Myometrial cell (primary cell): ENCODE results near the gene CDC42BPB. TPM values are rescaled to one million over a fixed set of nuclear protein-coding genes. Genes with fewer than 3 reads are reported as not detected.

Source experiments
- total RNA-seq: library from RNA; depleted of rRNA; stranded (reverse); fragments of >200 nt; gene quantifications from 2 replicates; pipeline ENCODE4 v1.2.3, GENCODE V29; 2015

Gene CDC42BPB
- 86.2 and 93.2 TPM in 2 replicates for total RNA-seq

GRCh38 chr14:103057372-103058163 lies at the start of gene CDC42BPB:
CDC42BPB (minus strand) TSS chr14:103057549; CDS start chr14:103057173, 376 bp downstream.

GRCh38 chr14:103094406-103095209 lies 37.3 kb upstream of the CDC42BPB start, which contains the start of gene EXOC3L4:
EXOC3L4 (plus strand) TSS chr14:103094725; CDS start chr14:103100220, 5,495 bp downstream.

GRCh38 chr14:103084021-103084919 lies 26.9 kb upstream of the CDC42BPB start, which contains the start of gene LBHD2:
LBHD2 (plus strand) TSS chr14:103084210; CDS start chr14:103086013, 1,803 bp downstream.

GRCh38 chr14:102922490-102923200 lies 134.7 kb downstream of the CDC42BPB start, which contains the start of gene AMN:
AMN (plus strand) TSS chr14:102922663; CDS start chr14:102922689, 26 bp downstream.

Other genes with a start within 250 kb of the CDC42BPB start
- not detected in 2 replicates for gene AMN, start 134.9 kb downstream of the CDC42BPB start, total RNA-seq
- gene LBHD2, start 26.7 kb upstream of the CDC42BPB start, total RNA-seq, result not detected in 2 replicates
- gene EXOC3L4, start 37.2 kb upstream of the CDC42BPB start, total RNA-seq, result not detected in 2 replicates
- gene TNFAIP2, start 65.9 kb upstream of the CDC42BPB start, total RNA-seq, result 45.6 and 57.4 TPM in 2 replicates